NOMO-1 (cell line): ENCODE data around the gene ELMO1.

Source experiments
- DNase-seq, 2 experiments: peaks; one replicate each; lab custom pipeline; 2025; ENCODE audit not compliant: unreplicated experiment in 2 of 2; lab: John Stamatoyannopoulos, UW

The ELMO1 gene

GRCh38 chr7:36910401-36910800 lies 538.3 kb downstream of the ELMO1 start:
- no peak for DNase-seq

GRCh38 chr7:36906956-36907635 lies 541.6 kb downstream of the ELMO1 start:
- DNase-seq = peak in 1 of 2 experiments; percentile 33

- DNase-seq = no peak
These were observed 542.2 kb downstream of the ELMO1 start for GRCh38 chr7:36906448-36906847.

GRCh38 chr7:36905841-36906240 lies 542.8 kb downstream of the ELMO1 start:
- DNase-seq = no peak

GRCh38 chr7:36904802-36905201 lies 543.9 kb downstream of the ELMO1 start:
- no peak for DNase-seq

GRCh38 chr7:36904101-36904500 lies 544.6 kb downstream of the ELMO1 start:
- DNase-seq = no peak

- DNase-seq = no peak
These were observed 547.5 kb downstream of the ELMO1 start for GRCh38 chr7:36900988-36901710.

GRCh38 chr7:36898186-36898585 lies 550.5 kb downstream of the ELMO1 start:
- DNase-seq = no peak

- no peak for DNase-seq
These were observed 551.6 kb downstream of the ELMO1 start for GRCh38 chr7:36896956-36897590.

- no peak for DNase-seq
These were observed 552.2 kb downstream of the ELMO1 start for GRCh38 chr7:36896418-36896817.

GRCh38 chr7:36895192-36895591 lies 553.5 kb downstream of the ELMO1 start:
- DNase-seq = no peak

GRCh38 chr7:36894190-36894589 lies 554.5 kb downstream of the ELMO1 start:
- DNase-seq = no peak

- no peak for DNase-seq
These were observed 559.5 kb downstream of the ELMO1 start for GRCh38 chr7:36889182-36889581.

- DNase-seq = no peak
These were observed 560.7 kb downstream of the ELMO1 start for GRCh38 chr7:36887969-36888368.

GRCh38 chr7:36887233-36887632 lies 561.4 kb downstream of the ELMO1 start:
- DNase-seq = no peak

GRCh38 chr7:36884910-36885309 lies 563.8 kb downstream of the ELMO1 start:
- DNase-seq = no peak

- no peak for DNase-seq
These were observed 564.3 kb downstream of the ELMO1 start for GRCh38 chr7:36884351-36884750.

- no peak for DNase-seq
These were observed 567.3 kb downstream of the ELMO1 start for GRCh38 chr7:36881233-36881874.

GRCh38 chr7:36880108-36880507 lies 568.6 kb downstream of the ELMO1 start:
- DNase-seq = no peak

- no peak for DNase-seq
These were observed 569.6 kb downstream of the ELMO1 start for GRCh38 chr7:36879021-36879420.

- no peak for DNase-seq
These were observed 570.4 kb downstream of the ELMO1 start for GRCh38 chr7:36878288-36878687.
